Urothelium cell line (cell line): ENCODE data around the gene CCBE1.
"Not testable (repeated sequence)": the region's sequence is repeated elsewhere in the genome, so short reads cannot be mapped to it uniquely, and the experiment has no call there.

Experiments
- DNase-seq: peaks from one replicate; pipeline ENCODE4 v3.0.0; 2011; ENCODE audit warnings: low spot score, mixed read lengths
- FAIRE-seq: peaks from 2 replicates; lab custom pipeline; 2011; peaks lifted over from hg19 to GRCh38; lab: Jason Lieb, UNC

The CCBE1 gene

DNA sequence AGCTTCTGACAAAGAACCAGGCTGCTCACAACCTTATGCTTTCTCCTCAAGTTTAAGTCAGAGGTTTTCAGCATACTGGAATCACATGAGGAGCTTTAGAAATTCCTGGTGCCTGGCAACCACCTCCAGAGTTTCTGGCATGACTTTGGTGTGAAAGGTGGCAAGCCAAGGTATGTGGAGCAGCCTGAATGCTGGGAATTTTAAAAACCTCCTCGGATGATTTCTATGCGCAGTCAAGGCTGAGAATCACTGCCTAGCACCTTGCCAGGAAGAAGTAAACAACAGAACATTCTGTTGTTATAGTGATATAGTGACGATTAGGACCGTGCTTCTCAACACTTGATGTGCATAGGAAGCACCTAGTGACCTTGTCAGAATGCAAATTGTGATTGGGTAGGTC lies 11.7 kb downstream of the CCBE1 start:
- no peak for FAIRE-seq
- no peak for DNase-seq

DNA sequence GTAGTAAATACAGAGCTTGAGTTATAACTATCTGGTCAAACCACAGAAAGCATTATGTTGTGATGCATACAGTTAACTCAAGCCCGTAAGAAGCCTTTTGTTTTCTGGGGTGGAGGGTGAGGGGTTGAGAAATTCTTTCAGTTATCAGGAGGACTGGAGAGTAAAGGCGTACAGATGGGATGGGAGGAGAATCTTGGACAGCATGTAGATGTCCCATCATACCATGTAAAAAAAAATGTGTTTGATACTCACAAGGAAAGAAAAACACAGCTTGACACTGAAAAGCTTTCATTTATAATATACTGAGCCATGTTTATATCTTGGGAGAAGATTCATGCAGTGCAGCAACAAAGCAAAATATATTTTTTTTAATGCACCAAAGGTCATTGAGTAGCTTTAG lies 12.4 kb downstream of the CCBE1 start:
- no peak for DNase-seq
- FAIRE-seq = no peak

DNA sequence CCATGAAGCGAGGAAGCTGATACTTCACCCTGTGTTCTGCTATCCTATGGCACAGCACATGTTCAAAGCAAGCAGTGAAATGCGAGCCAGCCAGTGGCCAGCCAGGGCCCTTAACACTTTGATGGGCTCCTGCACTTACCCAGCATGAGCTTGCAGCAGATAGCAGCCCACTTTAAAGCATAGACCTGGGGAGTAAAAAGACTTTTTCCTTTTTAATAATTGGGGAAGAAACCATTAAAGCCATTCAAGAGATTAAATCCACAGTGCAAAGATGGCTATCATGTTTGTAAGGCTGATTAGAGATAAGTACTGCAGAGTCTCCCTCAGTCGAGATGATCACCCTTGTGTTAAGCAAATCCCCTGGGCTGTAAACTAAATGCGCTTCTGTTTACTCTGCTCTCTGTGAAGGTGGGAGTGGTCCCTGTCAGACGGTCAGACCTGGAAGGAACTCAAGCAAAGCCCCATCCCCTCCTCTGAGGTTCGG lies 15.7 kb downstream of the CCBE1 start:
- FAIRE-seq (no peak), DNase-seq (no peak)

- DNase-seq = no peak
- FAIRE-seq = no peak
These were observed 16.2 kb downstream of the CCBE1 start for GRCh38 chr18:59681051-59681450.

DNA sequence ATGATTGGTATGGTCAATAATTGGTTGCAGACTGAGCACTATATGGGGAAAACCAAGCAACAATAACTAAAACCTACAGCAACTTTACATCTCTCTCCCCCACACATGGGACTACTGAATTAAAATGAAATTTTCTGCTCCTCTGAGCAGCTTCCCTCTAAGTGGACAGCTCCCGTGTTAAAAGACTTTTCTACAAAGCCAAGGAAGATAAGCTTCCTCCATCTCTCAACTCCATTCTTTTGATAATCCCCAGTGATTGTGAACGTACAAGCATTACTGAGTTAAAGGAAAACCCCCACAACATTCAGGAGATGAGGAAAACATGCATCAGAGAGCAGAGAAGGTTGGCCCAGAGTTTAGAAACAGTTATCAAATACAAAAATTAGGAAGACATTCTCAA lies 21.9 kb downstream of the CCBE1 start:
- DNase-seq = no peak
- no peak for FAIRE-seq

DNA sequence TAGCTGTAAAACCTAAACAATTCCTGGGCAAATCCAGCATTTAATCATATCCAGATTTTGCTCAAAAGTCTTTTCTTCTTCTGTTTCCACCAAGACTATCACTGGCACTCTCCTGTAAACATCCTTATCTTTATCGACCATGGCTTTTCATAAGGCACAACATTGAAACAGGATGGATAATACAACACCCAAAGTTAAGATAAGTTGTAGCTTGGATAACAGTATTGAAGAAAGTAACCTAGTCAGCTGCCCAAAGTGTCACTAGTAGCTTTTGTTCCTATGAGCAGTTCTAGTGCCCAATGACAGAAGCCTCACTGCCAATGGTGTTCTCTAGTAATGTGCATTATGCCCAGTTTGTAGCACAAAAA lies 22.3 kb downstream of the CCBE1 start:
- FAIRE-seq = no peak

DNA sequence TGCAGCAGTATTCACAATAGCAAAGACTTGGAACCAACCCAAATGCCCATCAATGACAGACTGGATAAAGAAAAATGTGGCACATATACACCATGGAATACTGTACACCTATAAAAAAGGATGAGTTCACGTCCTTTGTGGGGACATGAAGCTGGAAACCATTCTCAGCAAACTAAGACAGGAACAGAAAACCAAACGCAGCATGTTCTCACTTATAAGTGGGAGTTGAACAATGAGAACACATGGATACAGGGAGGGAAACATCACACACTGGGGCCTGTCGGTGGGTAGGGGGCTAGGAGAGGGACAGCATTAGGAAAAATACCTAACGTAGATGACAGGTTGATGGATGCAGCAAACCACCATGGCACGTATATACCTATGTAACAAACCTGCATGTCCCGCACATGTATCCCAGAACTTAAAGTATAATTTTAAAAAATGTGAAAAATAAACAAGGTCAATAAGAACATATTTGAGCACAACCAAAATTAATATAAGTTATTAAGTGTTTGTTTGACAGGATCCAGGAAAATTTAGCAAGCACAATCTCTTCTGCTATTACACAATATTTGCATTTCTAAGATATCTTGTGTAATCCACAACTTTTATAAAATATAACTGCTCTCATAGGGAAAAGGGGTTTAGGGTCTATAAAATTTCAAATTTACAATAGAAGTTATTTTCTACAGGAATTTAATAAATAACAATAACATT lies 22.9 kb downstream of the CCBE1 start:
- no peak for DNase-seq
- no peak for FAIRE-seq

More for the DNA sequence above, 22.3 kb downstream of the CCBE1 start:
- DNase-seq = no peak

GRCh38 chr18:59672235-59672711 lies 24.9 kb downstream of the CCBE1 start:
- DNase-seq (no peak), FAIRE-seq (no peak)

- no peak for FAIRE-seq
- no peak for DNase-seq
These were observed 25.7 kb downstream of the CCBE1 start for GRCh38 chr18:59671551-59671950.

- no peak for FAIRE-seq
These were observed 27.2 kb downstream of the CCBE1 start for GRCh38 chr18:59669872-59670657.

GRCh38 chr18:59667488-59667887 lies 29.7 kb downstream of the CCBE1 start:
- FAIRE-seq (no peak), DNase-seq (no peak)

More at GRCh38 chr18:59669872-59670657, 27.2 kb downstream of the CCBE1 start:
- no peak for DNase-seq

GRCh38 chr18:59666007-59666402 lies 31.2 kb downstream of the CCBE1 start:
- DNase-seq = not testable (repeated sequence)

GRCh38 chr18:59665057-59666006 lies 31.9 kb downstream of the CCBE1 start:
- no peak for DNase-seq

More at GRCh38 chr18:59666007-59666402, 31.2 kb downstream of the CCBE1 start:
- FAIRE-seq = not testable (repeated sequence)

DNA sequence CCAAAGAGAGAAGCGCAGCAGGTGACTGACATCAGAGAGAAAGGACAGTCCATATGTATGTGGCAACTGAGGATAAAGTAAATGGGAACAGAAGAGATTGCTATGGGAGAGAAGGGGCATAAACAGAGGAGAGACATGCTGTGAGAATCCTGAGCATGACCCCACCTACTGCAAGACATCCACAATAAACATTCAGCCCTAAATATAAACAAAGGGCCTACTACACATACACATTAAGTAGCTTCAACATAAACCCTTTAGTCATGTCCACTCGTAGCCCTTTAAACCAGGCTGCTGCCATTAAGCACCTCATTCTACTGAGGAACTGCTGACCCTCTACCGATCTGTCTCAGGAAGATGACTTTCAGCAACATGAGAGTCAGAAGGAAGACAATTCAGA lies 32.9 kb downstream of the CCBE1 start:
- no peak for DNase-seq
- no peak for FAIRE-seq

More at GRCh38 chr18:59665057-59666006, 31.9 kb downstream of the CCBE1 start:
- FAIRE-seq = no peak

- DNase-seq = no peak
- FAIRE-seq = no peak
These were observed 34.1 kb downstream of the CCBE1 start for GRCh38 chr18:59663096-59663495.

GRCh38 chr18:59661891-59662701 lies 35.1 kb downstream of the CCBE1 start:
- no peak for FAIRE-seq
- no peak for DNase-seq

DNA sequence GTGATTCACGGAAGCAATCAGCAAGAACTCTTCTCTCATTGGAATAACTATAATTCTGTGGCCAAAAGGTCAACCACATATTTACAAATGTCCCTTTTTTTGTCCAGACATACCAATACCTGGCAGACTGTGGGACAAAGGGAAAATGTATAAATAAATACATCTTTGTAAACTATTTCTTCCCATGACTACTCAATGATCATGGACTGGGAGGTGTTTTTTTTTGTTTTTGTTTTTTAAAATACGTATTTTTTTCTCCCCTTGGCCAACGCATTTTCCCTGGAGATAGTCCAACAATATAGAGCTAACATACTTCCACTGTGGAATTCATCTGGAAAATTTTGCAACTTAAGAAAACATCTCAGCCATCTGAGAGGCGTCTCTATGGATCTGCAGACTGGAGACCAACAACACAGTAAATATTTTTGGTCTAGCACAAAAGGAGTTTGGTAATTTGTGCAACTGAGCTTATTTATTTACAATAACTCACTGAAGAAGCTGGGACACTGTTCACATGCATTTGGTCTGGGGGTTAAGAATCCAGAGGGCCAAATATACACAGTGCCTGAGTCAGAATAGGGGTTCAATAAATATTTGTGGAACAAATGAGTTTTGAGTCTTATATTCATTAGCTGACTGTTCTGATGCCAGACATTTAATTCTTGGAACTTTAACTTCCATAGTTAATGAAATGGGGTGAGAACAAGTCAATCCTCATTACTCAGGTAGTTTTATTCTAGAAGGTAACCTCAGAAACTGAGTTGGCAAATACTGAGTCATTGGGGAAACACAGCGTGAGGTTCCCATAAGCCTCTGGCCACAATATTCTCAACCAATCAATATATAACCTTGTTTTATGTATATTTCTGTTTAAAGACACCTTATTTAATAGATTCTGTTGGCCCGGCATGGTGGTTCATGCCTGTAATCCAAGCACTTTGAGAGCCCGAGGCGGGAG lies 36.2 kb downstream of the CCBE1 start:
- DNase-seq = no peak
- FAIRE-seq = no peak

DNA sequence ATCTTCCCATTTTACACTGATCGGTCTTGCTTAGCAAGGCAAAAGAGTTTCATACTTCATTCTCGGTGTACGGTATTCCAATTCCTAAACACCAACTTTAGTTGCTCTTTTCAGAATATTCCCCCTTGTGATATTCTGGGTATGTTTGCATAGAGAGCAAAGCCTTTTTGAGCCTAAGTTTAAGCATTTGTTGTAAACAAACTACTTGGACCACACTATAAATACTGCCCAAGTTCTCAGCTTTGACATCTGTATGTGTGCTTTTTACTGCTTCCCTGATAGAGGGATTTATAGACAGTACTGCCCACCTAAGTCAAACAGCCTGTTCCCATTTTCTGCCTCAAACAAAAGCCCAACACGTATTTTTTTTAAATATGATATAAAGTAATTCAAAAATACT lies 36.9 kb downstream of the CCBE1 start:
- no peak for DNase-seq
- FAIRE-seq = no peak
